Prostate gland (tissue), 2 donors: ENCODE measurements around the gene LMBRD2. TPM values are rescaled to one million over a fixed set of nuclear protein-coding genes. Genes with fewer than 3 reads are reported as not detected.

ENCODE experiments used
- DNase-seq: peaks from one replicate; pipeline ENCODE4 v3.0.0-alpha.2; 2019; ENCODE audit warnings: low spot score
- H3K27ac ChIP-seq, 2 donors: fragments of 200-600 bp; sonication (generic); 2 replicates each; pipeline ENCODE4 v1.5.1; 2017 to 2019
- H3K27me3 ChIP-seq: fragments of 200-600 bp; sonication (generic); replicated peaks from 2 replicates; pipeline ENCODE4 v1.5.1; 2019; ENCODE audit not compliant: insufficient read depth
- H3K36me3 ChIP-seq, 2 donors: fragments of 200-600 bp; sonication (generic); 1 replicate in 1 of 2; 2 replicates in 1 of 2; pipeline versions ENCODE4 v1.5.1 to v1.8.1; 2017 to 2019
- H3K4me1 ChIP-seq: fragments of 200-600 bp; sonication (generic); replicated peaks from 2 replicates; pipeline ENCODE4 v1.5.1; 2019
- H3K4me3 ChIP-seq, 2 donors: fragments of 200-600 bp; sonication (generic); 2 replicates each; pipeline ENCODE4 v1.5.1; 2017 to 2019
- H3K9me3 ChIP-seq: fragments of 200-600 bp; sonication (generic); 2 replicates; pipeline ENCODE4 v1.5.1; 2017
- POLR2A ChIP-seq: fragments of 450-650 bp; IDR thresholded peaks from one replicate; pipeline ENCODE4 v1.6.1; 2016; ENCODE audit warnings: antibody characterized with exemption, mild to moderate bottlenecking
- POLR2AphosphoS5 ChIP-seq: sonication (generic); formaldehyde crosslinking; IDR thresholded peaks from one replicate; pipeline ENCODE4 v1.6.1; 2017; ENCODE audit warnings: antibody characterized with exemption
- WGBS: methylation state at CpG from one replicate; pipeline ENCODE4 v1.1.5; 2018; 5-methylcytosine and 5-hydroxymethylcytosine counted together
- intact Hi-C: fragments of 100-400 bp; cut with DNase I; formaldehyde crosslinking; loops from one replicate; pipeline ENCODE4 v1.14.2; 2022
- total RNA-seq, 2 donors: library from RNA; depleted of rRNA; stranded (reverse); fragments of >200 nt; gene quantifications; one replicate each; pipeline ENCODE4 v1.1.0, GENCODE V29; 2016
- TF ChIP-seq, protein P1 (sequence below), 4 experiments: fragments of 200-600 bp in 2 of 4; fragments of 450-650 bp in 2 of 4; sonication (generic) in 2 of 4; IDR thresholded peaks; 1 replicate in 3 of 4; 2 replicates in 1 of 4; pipeline ENCODE4 v1.5.1; 2016 to 2019; ENCODE audit warnings: antibody characterized with exemption in 4 of 4, mild to moderate bottlenecking in 2 of 4, moderate library complexity in 2 of 4

LMBRD2 gene
- total RNA-seq, 2 donors from 2014 or later = 7.4 to 15.7 TPM

- intact Hi-C loops = no loop called here
- 71% methylated on average over 3 of the region's 3 CpGs for WGBS
- Histone ChIP-seq H3K4me3 (no peak overlapping the region), H3K9me3 (no peaks in the 10 kb centered on the region), H3K36me3 (no peaks in the 10 kb centered on the region), H3K27me3 (no peaks in the 10 kb centered on the region), H3K4me1 (no peaks in the 10 kb centered on the region), H3K27ac (no peak overlapping the region)
- TF ChIP-seq POLR2AphosphoS5 (no peak), POLR2A (no peak)
- TF ChIP-seq, protein P1, sequence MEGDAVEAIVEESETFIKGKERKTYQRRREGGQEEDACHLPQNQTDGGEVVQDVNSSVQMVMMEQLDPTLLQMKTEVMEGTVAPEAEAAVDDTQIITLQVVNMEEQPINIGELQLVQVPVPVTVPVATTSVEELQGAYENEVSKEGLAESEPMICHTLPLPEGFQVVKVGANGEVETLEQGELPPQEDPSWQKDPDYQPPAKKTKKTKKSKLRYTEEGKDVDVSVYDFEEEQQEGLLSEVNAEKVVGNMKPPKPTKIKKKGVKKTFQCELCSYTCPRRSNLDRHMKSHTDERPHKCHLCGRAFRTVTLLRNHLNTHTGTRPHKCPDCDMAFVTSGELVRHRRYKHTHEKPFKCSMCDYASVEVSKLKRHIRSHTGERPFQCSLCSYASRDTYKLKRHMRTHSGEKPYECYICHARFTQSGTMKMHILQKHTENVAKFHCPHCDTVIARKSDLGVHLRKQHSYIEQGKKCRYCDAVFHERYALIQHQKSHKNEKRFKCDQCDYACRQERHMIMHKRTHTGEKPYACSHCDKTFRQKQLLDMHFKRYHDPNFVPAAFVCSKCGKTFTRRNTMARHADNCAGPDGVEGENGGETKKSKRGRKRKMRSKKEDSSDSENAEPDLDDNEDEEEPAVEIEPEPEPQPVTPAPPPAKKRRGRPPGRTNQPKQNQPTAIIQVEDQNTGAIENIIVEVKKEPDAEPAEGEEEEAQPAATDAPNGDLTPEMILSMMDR (IDR thresholded peaks at IDR 0.05) = no peak
- DNase-seq = no peak
These were observed 78.0 kb downstream of the LMBRD2 start for GRCh38 chr5:36073595-36074216.

DNA sequence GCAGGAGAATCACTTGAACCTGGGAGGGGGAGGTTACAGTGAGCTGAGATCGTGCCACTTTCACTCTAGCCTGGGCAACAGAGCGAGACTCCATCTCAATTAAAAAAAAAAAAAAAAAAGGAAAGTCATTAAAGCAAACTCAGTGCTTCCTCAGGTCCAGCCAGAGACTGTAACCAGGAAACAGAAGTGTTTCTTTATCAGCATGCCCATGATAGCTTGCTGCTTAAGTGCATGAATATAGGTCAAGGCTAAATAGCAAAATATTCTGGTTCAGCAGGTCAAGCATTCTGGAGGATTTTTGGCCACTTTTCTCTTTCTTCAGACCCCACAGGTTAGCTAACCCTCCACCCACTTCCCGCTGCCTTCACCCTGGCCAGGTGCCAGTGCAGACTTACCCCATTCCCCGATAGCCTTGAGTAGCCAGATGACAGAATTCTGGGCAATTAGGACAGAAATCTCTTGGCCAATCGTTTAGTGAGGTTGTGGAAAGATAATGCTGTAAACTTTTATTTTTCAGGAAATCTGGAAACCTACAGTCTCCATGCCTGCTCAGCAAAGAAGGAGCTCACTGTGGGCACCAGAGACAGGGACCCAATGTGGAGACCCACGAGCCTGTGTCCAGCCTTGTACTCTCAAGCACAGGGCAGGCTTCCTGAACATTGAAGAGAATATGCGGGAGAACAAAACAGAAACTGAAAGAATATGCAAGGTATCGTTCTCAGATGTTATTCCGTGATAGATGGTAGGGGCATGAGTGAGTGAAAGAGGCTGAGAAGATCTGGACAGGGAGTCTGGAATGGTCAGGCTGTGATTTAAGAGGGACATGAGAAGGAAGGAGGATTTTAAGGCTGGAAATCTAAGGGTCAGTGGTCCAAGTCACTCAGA lies 80.8 kb downstream of the LMBRD2 start:
- WGBS = 74% methylated on average over 9 of the region's 9 CpGs
- DNase-seq = no peak
- H3K4me3 ChIP-seq = no peak overlapping the region

DNA sequence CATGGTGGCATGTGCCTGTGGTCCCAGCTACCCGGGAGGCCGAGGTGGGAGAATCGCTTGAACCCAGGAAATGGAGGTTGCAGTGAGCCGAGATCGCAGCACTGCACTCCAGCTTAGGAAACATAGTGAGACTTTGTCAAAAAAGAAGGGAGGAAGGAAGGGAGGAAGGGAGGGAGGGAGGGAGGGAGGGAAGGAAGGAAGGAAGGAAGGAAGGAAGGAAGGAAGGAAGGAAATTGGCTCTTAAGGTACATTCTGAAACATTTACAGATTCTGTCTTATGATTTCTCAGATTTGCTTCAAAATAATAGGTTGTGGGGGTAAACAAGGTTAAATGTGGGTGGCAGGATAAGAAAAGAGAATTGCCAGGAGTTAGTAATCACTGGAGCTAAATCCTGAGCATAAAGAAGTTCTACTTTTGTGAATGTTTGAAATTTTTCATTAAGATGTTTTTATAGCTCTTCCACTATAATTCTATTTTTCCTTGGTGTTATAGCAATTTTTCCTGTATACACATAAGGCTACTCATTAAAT lies 82.9 kb downstream of the LMBRD2 start:
- no peaks in the 10 kb centered on the region for H3K9me3 ChIP-seq
- no peak for DNase-seq
- H3K4me1 ChIP-seq = no peaks in the 10 kb centered on the region
- intact Hi-C loops = no loop called here
- TF ChIP-seq POLR2A (no peak), POLR2AphosphoS5 (no peak)
- TF ChIP-seq, protein P1 (IDR thresholded peaks at IDR 0.05) = no peak
- 94% methylated on average over 5 of the region's 5 CpGs for WGBS
- H3K36me3 ChIP-seq = no peaks in the 10 kb centered on the region
- no peak overlapping the region for H3K27ac ChIP-seq
- no peak overlapping the region for H3K4me3 ChIP-seq
- peaks cover 5% of the 10 kb centered on the region for H3K27me3 ChIP-seq

More for the DNA sequence above, 80.8 kb downstream of the LMBRD2 start:
- no peaks in the 10 kb centered on the region for H3K4me1 ChIP-seq
- TF ChIP-seq POLR2AphosphoS5 = no peak
- TF ChIP-seq, protein P1 (IDR thresholded peaks at IDR 0.05) = no peak
- TF ChIP-seq POLR2A = no peak
- H3K36me3 ChIP-seq = no peaks in the 10 kb centered on the region
- H3K27me3 ChIP-seq = peaks cover 5% of the 10 kb centered on the region
- intact Hi-C loops = no loop called here
- no peak overlapping the region for H3K27ac ChIP-seq
- H3K9me3 ChIP-seq = no peaks in the 10 kb centered on the region

DNA sequence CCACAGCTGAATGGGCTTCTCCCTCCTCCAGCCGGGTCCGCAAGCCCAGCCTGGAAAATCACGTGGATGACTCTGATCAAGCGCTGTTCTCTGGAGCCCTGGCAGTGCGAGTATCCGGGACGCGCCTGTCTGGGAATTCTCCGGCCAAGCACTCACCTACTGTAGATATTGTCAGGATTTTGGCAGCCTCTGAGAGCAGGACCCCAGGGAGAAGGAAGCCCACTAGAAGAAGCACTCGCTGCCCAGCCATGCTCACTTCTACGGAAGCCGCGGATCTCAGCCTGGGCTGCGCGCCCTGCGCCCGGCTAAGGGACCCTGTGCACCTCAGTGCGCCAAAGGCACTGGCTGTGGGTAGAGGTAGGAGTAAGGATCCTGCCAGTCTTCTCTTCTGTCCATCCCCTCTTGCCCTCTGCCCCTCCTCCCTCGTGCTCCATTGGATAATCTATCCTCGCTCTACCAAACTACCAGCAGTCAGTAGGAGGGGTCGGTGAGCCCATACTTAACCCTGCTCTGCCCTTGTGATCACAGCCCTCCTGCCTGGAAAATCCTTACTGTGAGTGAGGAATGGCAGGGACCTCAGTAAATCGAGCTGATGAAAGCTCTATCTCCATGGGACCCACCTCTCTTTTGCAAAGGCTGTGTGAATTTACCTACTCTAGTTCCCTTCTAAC lies 85.0 kb downstream of the LMBRD2 start, which contains the start of gene UGT3A2:
Gene UGT3A2 (minus strand): TSS at position 343 of the 671 bp plus-strand sequence. CDS start 93 bp downstream, at position 250.
- Histone ChIP-seq H3K36me3 (no peaks in the 10 kb centered on the region), H3K4me1 (no peaks in the 10 kb centered on the region), H3K9me3 (no peaks in the 10 kb centered on the region), H3K27me3 (peaks cover 5% of the 10 kb centered on the region), H3K4me3 (no peak within 1 kb of the TSS), H3K27ac (no peak within 1 kb of the TSS)
- intact Hi-C loops = no loop called here
- WGBS = 1% methylated on average over 21 of the region's 22 CpGs
- DNase-seq = no peak
- TF ChIP-seq POLR2A (no peak), POLR2AphosphoS5 (no peak)
- TF ChIP-seq, protein P1 (IDR thresholded peaks at IDR 0.05) = no peak
